NCI-H1436 treated with DMSO at 0.1 percent for 48 hours (cell line): ENCODE measurements around the gene CYB561D2.

Source experiments
- DNase-seq: peaks from one replicate; lab custom pipeline; 2025; lab: John Stamatoyannopoulos, UW

CYB561D2 gene

GRCh38 chr3:50365842-50366220, 15.2 kb downstream of the CYB561D2 start:
- no peak for DNase-seq

DNA sequence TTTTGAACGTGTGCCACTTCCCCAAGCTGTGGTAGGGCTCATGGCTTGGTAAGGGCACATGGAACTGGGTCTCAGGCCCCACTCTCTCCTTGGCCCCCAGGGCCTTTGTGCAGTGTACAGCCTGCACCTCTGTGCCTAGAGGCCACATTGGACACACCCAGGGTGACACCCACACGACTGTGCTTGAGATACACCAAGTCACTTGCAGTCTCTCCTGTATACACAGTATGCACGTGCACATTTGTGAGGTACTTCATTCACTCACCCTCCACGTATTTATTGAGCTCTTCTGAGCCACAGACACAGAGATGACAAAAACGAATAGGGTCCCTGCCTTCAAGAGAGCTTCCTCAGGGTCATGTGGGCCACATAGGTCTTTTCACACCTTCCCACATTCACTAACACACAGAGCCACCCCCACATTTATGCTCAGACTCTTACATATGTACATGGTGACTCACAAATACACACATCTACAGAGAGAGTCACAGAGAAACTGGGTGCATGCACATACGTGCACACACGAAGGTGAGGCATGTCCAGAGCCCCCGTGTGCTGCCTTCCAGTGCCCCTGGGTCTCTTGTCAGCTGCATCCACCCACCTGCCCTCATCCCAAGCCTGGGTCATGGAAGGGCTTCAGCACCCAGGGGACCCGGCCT, 18.5 kb downstream of the CYB561D2 start:
- no peak for DNase-seq

DNA sequence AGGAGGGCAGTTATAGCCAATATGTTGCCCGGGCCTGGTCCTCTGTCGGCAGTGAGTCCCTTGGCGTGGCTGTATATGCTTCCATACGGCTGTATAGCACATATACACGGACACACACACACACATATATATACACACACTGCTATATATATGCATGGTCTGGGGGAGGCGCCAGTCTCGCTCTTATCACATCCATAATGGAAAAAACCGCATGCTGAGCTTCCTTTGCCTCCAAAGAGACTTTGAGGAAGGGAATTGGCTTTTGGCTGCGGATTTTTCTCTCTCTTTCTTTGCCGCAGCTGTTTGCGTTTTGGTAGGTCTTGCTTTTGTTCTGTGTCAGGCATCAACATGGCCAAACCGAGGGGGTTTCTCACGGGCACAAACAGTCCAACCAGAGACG, 19.9 kb downstream of the CYB561D2 start:
- no peak for DNase-seq

DNA sequence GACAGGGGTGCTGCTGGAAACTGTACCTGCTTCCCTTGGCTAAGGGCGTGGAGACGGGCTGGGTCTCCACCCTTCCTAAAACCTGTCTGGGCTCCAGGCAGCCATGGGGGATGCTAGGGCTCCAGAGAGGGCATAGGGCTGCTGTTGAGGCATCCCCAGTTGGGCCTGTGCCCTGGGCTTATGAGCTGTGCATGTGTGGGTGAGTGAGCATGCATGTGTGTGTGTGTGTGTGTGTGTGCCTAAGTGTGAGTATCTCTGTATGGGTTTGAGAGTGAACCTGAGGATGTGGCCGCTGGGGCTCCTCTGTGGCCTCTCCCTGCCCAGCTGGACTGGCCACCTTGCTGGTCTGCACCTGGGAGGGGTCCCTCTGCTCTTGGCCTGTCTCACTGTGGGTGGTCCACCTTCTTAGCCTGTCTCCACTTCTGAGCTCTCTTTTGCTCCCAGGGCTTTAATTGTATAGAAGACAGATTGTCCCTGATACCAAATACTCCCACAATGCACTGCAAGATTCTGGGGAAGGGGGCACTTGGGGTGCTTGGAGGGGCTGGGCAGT, 20.5 kb downstream of the CYB561D2 start:
- no peak for DNase-seq

DNA sequence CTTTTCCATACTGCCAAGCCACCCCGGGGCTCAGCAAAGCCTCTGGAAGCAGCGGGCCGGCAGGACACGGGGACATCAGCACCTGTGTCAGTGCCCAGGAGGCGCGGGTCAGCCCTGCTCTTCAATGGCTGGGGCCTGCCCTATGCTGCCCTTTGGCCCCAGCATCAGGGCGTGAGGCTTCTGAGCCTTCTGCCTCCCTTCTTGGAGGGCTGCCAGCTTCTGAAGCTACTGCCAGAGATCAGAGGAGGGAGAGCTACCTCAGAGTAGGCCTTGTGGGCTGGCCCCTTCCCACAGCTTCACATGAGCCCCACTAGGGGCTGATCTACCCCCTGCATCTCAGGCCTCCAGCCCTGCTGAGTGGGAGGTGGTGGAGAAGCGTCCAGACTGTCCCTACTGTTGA, 21.7 kb downstream of the CYB561D2 start:
- no peak for DNase-seq

GRCh38 chr3:50373146-50374051, 22.7 kb downstream of the CYB561D2 start:
- no peak for DNase-seq

- DNase-seq: no peak
Measured at GRCh38 chr3:50374363-50375257, 23.9 kb downstream of the CYB561D2 start.

DNA sequence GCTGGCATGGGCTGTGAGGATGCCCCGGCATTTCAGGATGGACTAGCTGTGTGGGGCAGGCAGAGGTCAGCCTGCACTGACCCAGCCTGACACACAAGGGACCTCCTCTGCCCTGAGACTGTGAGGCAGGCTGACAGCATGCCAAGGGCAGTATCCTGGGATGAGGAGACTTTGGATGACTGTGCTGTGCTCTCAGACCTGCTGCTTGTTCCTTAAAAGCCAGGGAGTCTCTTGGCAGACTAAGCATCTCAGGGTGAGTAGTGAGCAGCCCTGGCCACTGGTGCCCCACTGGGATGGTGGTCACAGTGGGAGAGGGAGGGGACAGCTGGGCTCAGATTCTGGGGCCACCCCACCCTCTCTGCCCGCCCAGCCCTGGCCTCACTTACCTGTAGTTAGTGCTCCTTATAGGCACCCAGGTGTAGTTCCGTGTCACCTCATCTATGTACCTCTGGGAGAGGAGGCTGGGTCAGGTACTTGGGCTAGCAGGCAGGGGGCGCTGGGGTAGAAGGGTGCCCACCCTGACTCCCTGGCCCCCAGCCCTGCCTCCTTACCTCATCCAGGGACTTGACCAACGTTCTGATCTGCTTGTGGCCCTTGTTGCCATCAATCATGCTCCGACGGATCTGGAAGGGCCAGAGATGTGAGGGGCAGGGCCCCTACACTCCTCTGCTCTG, 24.7 kb downstream of the CYB561D2 start:
- no peak for DNase-seq

- no peak for DNase-seq
Measured at GRCh38 chr3:50378024-50378423, 27.4 kb downstream of the CYB561D2 start.

- DNase-seq: no peak
Measured at GRCh38 chr3:50378757-50379156, 28.1 kb downstream of the CYB561D2 start.

- no peak for DNase-seq
Measured at GRCh38 chr3:50380405-50381085, 29.9 kb downstream of the CYB561D2 start.

DNA sequence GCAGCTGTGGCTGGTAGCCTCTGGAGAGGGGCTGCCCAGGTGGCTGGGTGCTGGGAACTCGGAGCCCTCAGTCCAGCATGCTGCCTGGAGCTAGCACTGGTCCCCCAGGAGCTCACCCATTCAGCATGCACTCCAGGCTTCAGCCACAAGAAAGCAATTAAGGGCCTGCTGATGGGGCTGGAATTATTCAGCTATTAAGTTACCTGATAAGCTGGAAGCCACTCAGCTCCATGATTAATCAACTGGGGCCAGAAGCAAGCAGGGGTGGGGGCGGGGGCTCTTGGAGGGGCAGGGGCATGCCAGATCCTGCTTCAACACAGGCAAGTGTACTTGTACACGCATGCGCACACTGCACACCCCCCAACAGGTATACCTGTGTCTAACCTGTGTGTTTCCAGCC, 30.7 kb downstream of the CYB561D2 start:
- DNase-seq: no peak

DNA sequence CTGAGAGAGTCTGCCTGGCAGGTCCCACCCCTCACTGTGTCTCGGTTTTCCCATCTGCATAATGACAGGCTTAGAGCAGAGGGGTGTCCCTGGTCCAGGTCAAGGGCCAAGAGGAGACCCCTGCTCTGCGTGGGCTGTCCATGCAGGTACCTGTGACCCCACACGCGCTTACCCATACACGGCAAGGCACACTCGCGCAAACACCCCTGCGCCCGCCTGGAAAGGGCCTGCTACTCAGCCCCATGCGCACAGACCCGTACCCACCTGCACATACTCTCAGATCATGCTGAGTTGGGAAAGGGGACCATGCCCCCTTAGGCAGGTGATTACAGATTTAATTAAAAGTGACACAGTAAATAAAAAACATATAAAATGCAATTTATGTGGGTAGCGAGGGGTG, 32.1 kb downstream of the CYB561D2 start:
- no peak for DNase-seq

- DNase-seq: no peak
Measured at GRCh38 chr3:50383750-50384149, 33.1 kb downstream of the CYB561D2 start.

- DNase-seq: no peak
Measured at GRCh38 chr3:50385754-50386153, 35.1 kb downstream of the CYB561D2 start.

- no peak for DNase-seq
Measured at GRCh38 chr3:50388016-50388719, 37.5 kb downstream of the CYB561D2 start.

DNA sequence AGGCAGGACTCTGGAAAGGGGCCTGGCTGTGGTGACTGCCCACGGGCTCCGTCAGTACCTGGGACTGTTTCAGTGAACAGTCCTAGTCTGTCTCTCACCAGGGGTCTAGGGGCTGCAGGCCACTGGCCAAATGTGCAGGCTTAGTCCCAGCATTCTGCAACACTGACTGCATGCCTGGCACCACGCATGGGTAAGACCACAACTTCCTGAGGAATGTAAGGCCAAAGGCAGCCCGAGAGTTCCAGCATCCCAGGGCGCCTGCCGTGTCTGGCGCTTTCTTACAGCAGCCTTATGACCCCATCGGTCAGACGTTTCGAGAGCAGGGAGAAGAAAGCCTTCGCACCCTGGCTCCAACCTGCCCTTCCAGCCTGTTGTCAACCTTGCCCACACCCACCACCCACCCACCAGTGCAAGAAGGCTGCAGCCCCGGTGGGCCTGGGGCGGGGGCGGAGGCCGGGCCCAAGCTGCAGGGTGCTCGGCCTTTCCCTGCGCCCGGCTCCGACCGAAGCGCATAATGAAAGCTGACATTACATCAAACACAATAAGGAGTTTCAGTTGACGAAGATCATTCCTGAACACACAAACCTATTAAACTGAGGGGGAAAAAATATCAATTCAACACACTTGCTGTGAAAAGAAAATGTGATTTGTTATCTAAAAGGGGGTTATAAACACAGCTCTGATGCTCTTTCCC, 38.2 kb downstream of the CYB561D2 start:
- DNase-seq: no peak

DNA sequence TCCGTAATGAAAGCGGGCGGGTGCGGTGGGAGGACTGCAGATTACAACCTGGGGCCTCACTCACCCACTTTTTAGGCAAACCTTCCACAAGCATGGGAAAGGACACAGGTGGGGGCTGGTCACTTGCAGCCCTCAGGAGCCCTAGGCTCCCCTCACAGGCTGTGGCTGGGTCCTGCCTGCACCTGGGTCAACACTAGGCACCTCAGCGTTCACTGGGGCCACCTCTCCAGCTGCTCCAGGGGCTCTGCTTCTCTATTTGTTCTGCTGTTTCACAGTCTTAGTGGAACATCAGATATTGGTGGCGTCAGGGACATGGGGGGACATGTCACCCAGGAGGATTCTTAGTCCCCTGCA, 38.7 kb downstream of the CYB561D2 start:
- DNase-seq: no peak

DNA sequence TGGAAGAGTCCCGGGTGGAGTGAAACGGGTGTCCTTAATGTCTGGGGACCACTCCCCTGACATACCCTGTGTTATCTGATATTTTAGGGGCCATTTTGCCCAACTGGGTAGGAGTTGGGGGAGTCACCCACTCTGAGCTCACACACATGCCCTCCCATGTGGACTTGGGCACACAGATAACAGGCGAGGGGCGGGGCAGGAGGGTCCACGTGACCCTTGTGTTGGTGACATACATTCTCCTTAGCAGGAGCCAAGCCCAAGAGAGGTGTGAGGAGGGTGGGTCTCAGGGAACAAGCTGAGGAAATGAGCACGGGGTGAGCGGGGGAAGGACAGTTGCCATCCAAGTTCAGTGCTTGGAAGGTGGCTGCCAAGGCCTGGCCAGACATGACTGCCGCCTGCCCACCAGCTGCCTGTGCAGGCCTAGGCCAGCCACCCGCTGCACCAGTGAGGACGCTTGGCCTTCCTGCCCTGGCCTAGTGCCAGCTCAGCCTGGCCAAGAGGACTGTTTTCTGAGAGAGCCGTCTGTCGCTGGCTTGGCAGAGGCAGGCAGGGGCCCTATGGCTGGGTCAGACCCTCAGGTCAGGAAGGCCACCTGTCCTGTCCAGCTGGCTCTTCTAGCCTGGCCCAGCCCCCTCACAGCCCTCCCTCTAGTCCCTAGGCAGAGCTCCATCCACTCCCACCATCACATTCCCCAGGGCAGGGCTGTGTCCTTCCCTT, 40.0 kb downstream of the CYB561D2 start:
- no peak for DNase-seq
